CD4-positive, alpha-beta T cell (primary cell): ENCODE data around the gene CHCT1. TPM values are rescaled to one million over a fixed set of nuclear protein-coding genes. Genes with fewer than 3 reads are reported as not detected.

ENCODE experiments used
- ATAC-seq: fragments of 200-7000 bp; cut with Tn5 transposase; one replicate; pipeline ENCODE4 v1.10.0; 2022; ENCODE audit warnings: mild to moderate bottlenecking; ENCODE audit not compliant: poor library complexity
- CTCF ChIA-PET: fragments of 350-600 bp; sonication (Branson Sonifier 250); formaldehyde crosslinking; loops from one replicate; lab custom pipeline; 2021; ENCODE audit warnings: antibody characterized with exemption, inconsistent platforms; lab: Charles Lee
- POLR2A ChIA-PET: fragments of 350-600 bp; sonication (Branson Sonifier 250); formaldehyde crosslinking; loops from one replicate; lab custom pipeline; 2021; ENCODE audit warnings: antibody characterized with exemption, inconsistent platforms; lab: Charles Lee
- DNase-seq, 14 experiments: peaks; one replicate each; pipeline ENCODE4 v3.0.0-alpha.2; 2013 to 2020; ENCODE audit warnings: mixed read lengths in 2 of 14
- H3K27ac ChIP-seq, 2 donors: one replicate each; pipeline versions ENCODE4 v1.5.1 to v1.7.0; 2013; ENCODE audit warnings: low read length in 2 of 2, low read depth in 1 of 2, mild to moderate bottlenecking in 1 of 2
- H3K27me3 ChIP-seq, 2 experiments: 1 replicate in 1 of 2; 2 replicates in 1 of 2; pipeline versions ENCODE4 v1.6.1 to v1.7.0; 2013; ENCODE audit warnings: low read length in 2 of 2, control low read depth in 1 of 2, mild to moderate bottlenecking in 1 of 2, moderate library complexity in 1 of 2; ENCODE audit not compliant: insufficient read depth in 2 of 2, control insufficient read depth in 1 of 2
- H3K36me3 ChIP-seq: one replicate; pipeline ENCODE4 v1.6.1; 2013; ENCODE audit warnings: low read length, control low read depth; ENCODE audit not compliant: insufficient read depth
- H3K4me1 ChIP-seq: one replicate; pipeline ENCODE4 v1.6.1; 2013; ENCODE audit warnings: low read length, control low read depth; ENCODE audit not compliant: insufficient read depth
- H3K4me3 ChIP-seq: one replicate; pipeline ENCODE4 v1.5.1; 2013; ENCODE audit warnings: mild to moderate bottlenecking, low read length, moderate library complexity
- H3K9me3 ChIP-seq, 2 experiments: 1 replicate in 1 of 2; 2 replicates in 1 of 2; pipeline versions ENCODE4 v1.6.1 to v1.7.0; 2013; ENCODE audit warnings: low read length in 2 of 2, mild to moderate bottlenecking in 2 of 2, control low read depth in 1 of 2, moderate library complexity in 1 of 2; ENCODE audit not compliant: control insufficient read depth in 1 of 2, insufficient read depth in 1 of 2
- H3K27ac Mint-ChIP-seq: one replicate; pipeline ENCODE4 v1.8.0; 2020; ENCODE audit warnings: mixed read lengths
- H3K27me3 Mint-ChIP-seq: one replicate; pipeline ENCODE4 v1.8.0; 2021; ENCODE audit warnings: mixed read lengths
- H3K36me3 Mint-ChIP-seq: one replicate; pipeline ENCODE4 v1.8.0; 2021; ENCODE audit warnings: low read depth, mixed read lengths
- H3K4me1 Mint-ChIP-seq: one replicate; pipeline ENCODE4 v1.8.0; 2021; ENCODE audit warnings: low read depth, mixed read lengths
- H3K4me3 Mint-ChIP-seq: one replicate; pipeline ENCODE4 v1.8.0; 2020; ENCODE audit warnings: mild to moderate bottlenecking, mixed read lengths
- H3K9me3 Mint-ChIP-seq: one replicate; pipeline ENCODE4 v1.8.0; 2020; ENCODE audit warnings: mixed read lengths
- intact Hi-C, 2 experiments: fragments of 100-400 bp; cut with DNase I in 1 of 2; cut with micrococcal nuclease in 1 of 2; formaldehyde crosslinking; loops; one replicate each; pipeline versions ENCODE4 v1.15.1 to v1.9.0; 2023 to 2025; cut with DNase I, micrococcal nuclease
- total RNA-seq, 174 experiments: library from RNA in 2 of 174; stranded (reverse) in 2 of 174; gene quantifications; one replicate each; pipeline ENCODE4 v1.2.3 and lab custom pipeline; 2021 to 2026
- TF ChIP-seq, protein P1 (sequence below): fragments of 200-600 bp; IDR thresholded peaks from one replicate; pipeline ENCODE4 v1.8.0; 2022; ENCODE audit warnings: antibody characterized with exemption, mild to moderate bottlenecking

Gene CHCT1
- total RNA-seq, 2 experiments from 2014 or later = not detected

DNA sequence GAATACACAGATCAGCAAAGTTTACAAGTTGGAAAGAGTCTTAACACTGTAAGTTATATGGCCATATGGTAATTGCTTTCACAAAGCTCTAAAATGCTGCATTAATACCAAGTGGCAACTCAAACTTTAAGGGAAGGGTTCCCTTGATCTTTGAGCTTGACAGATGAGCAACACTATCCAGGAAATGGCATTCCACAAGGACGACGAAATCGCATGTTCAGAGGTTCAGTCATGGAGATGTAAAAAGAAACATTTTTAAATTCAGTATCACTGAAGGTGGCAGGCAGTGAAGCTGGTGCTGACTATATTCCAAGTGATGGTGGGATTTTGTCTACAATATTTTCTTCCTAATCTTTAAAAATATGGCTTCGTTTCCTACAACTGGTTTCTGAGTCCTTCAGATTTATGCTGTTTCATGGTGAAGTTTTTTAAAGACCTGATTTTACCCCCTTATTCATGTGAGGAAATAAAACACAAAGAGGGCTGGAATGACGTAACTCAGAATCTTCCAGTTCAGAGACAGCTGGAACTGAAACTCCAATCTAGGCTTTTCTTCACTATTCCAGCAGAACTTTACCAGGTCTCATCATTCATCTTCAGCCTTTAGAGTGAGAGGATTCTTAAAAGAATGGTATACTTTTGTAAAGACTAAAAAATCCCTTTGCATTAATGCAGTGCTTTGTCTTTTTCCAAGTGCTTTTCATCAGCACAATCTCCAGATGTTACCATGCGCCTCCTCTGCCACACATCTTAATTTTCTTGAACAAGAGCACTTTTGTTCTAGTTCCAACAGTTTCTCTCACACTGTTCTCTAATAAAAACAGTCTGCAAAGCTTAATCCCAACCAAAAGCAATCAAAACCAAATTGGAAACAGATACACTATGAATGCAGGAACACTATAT, 20.2 kb downstream of the CHCT1 start:
- no peak for DNase-seq
- Mint-ChIP-seq H3K4me1 (no peaks in the 10 kb centered on the region), H3K9me3 (no peaks in the 10 kb centered on the region), H3K27ac (no peak overlapping the region), H3K4me3 (no peak overlapping the region), H3K36me3 (peaks cover 23% of the 10 kb centered on the region), H3K27me3 (no peaks in the 10 kb centered on the region)
- Histone ChIP-seq H3K27me3 (no peaks in the 10 kb centered on the region), H3K27ac (no peak overlapping the region), H3K4me3 (no peak overlapping the region), H3K4me1 (no peaks in the 10 kb centered on the region), H3K36me3 (peaks cover 12% of the 10 kb centered on the region), H3K9me3 (no peaks in the 10 kb centered on the region)
- intact Hi-C loops = no loop called here
- POLR2A ChIA-PET = no interaction called here
- ATAC-seq = no peak
- CTCF ChIA-PET = no interaction called here
- TF ChIP-seq, protein P1, sequence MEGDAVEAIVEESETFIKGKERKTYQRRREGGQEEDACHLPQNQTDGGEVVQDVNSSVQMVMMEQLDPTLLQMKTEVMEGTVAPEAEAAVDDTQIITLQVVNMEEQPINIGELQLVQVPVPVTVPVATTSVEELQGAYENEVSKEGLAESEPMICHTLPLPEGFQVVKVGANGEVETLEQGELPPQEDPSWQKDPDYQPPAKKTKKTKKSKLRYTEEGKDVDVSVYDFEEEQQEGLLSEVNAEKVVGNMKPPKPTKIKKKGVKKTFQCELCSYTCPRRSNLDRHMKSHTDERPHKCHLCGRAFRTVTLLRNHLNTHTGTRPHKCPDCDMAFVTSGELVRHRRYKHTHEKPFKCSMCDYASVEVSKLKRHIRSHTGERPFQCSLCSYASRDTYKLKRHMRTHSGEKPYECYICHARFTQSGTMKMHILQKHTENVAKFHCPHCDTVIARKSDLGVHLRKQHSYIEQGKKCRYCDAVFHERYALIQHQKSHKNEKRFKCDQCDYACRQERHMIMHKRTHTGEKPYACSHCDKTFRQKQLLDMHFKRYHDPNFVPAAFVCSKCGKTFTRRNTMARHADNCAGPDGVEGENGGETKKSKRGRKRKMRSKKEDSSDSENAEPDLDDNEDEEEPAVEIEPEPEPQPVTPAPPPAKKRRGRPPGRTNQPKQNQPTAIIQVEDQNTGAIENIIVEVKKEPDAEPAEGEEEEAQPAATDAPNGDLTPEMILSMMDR = no peak

DNA sequence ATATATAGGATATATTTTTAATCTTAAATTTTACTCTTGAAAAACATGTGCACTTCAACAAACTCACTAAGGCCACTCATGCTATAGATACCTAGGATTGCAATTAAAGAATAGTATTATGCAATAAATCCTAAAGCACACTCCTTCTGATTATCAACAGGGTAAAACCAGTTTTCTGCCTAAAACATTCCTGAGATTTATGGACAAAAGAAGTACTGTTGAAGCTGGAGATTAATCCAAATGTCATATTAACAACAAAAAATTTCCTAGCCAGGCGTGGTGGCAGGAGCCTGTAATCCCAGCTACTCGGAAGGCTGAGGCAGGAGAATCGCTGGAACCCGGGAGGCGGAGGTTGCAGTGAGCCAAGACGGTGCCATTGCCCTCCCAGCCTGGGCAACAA, 21.4 kb downstream of the CHCT1 start:
- DNase-seq (no peak), ATAC-seq (no peak)
- H3K4me3 Mint-ChIP-seq = no peak overlapping the region
- no peaks in the 10 kb centered on the region for H3K9me3 Mint-ChIP-seq
- no peaks in the 10 kb centered on the region for H3K27me3 Mint-ChIP-seq
- peaks cover 34% of the 10 kb centered on the region for H3K36me3 Mint-ChIP-seq
- H3K4me3 ChIP-seq = no peak overlapping the region
- POLR2A ChIA-PET = no interaction called here
- H3K27me3 ChIP-seq = no peaks in the 10 kb centered on the region
- H3K27ac ChIP-seq = no peak overlapping the region
- H3K36me3 ChIP-seq = peaks cover 15% of the 10 kb centered on the region
- CTCF ChIA-PET = no interaction called here
- no peaks in the 10 kb centered on the region for H3K9me3 ChIP-seq
- no peaks in the 10 kb centered on the region for H3K4me1 Mint-ChIP-seq
- no peak overlapping the region for H3K27ac Mint-ChIP-seq
- intact Hi-C loops = no loop called here
- H3K4me1 ChIP-seq = no peaks in the 10 kb centered on the region
- TF ChIP-seq, protein P1 = no peak

DNA sequence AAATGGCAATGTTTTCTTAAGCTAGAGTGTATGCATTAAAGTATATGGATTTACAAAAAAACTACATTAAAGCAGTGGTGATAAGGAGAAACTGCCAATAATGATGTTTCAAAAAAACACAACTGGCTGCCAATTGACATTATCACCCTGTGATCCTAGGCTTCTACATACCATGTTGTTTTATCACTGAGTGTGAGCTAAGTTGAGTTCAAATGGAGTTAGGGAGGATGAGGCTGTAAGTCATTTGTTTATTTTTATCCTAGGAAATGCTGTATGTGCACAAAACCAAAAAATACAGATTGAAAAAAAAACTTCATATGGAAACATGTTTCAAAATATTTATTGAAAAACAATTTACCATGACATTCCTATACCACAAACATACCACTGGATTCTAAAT, 22.9 kb downstream of the CHCT1 start:
- no peaks in the 10 kb centered on the region for H3K9me3 Mint-ChIP-seq
- H3K9me3 ChIP-seq = no peaks in the 10 kb centered on the region
- TF ChIP-seq, protein P1 = no peak
- no peak overlapping the region for H3K27ac ChIP-seq
- peaks cover 22% of the 10 kb centered on the region for H3K36me3 ChIP-seq
- no peaks in the 10 kb centered on the region for H3K4me1 ChIP-seq
- H3K4me3 Mint-ChIP-seq = no peak overlapping the region
- no peaks in the 10 kb centered on the region for H3K27me3 ChIP-seq
- no peaks in the 10 kb centered on the region for H3K4me1 Mint-ChIP-seq
- H3K27me3 Mint-ChIP-seq = no peaks in the 10 kb centered on the region
- no peak overlapping the region for H3K4me3 ChIP-seq
- H3K36me3 Mint-ChIP-seq = peaks cover 42% of the 10 kb centered on the region
- no peak overlapping the region for H3K27ac Mint-ChIP-seq
- POLR2A ChIA-PET = interaction anchor here (0.7 kb wide), 1 partner anchor 217 kb away, joined by 4 read pairs; no protein-coding TSS in a partner anchor
- CTCF ChIA-PET = no interaction called here
- ATAC-seq = no peak
- intact Hi-C loops = no loop called here
- DNase-seq = no peak
